ENCODE measurements around the gene NAA60.

DNA sequence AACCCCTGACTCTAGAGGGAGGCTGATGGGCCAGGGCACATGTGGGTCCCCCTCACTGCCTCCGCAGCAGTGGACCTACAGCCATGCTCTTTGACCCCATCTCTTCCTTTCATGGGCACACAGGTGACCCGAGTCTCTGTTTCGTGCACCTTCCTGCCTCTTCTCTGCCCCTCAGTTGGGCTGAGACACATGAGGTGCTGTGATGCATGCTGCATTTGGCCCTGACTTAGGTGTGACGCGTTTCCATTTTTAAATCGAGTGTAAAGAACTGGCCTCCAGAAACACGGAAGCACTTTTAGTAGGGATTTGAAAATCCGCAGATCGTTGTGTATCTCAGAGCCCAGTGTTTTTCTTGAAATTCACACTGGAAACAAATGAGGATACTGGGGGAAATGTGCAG lies 27.2 kb downstream of the NAA60 start:
- TF ChIP-seq POLR2AphosphoS5 (IDR thresholded peaks at IDR 0.05) (no peak), EZH2 (IDR thresholded peaks at IDR 0.05; ENCODE audit: borderline replicate concordance, insufficient read depth, low read length, poor library complexity, severe bottlenecking) (no peak), TAF1 (IDR thresholded peaks at IDR 0.05; ENCODE audit: low read depth) (no peak), RAD21 (conservative IDR thresholded peaks at IDR 0.05) (no peak)
- TF ChIP-seq, protein P1, sequence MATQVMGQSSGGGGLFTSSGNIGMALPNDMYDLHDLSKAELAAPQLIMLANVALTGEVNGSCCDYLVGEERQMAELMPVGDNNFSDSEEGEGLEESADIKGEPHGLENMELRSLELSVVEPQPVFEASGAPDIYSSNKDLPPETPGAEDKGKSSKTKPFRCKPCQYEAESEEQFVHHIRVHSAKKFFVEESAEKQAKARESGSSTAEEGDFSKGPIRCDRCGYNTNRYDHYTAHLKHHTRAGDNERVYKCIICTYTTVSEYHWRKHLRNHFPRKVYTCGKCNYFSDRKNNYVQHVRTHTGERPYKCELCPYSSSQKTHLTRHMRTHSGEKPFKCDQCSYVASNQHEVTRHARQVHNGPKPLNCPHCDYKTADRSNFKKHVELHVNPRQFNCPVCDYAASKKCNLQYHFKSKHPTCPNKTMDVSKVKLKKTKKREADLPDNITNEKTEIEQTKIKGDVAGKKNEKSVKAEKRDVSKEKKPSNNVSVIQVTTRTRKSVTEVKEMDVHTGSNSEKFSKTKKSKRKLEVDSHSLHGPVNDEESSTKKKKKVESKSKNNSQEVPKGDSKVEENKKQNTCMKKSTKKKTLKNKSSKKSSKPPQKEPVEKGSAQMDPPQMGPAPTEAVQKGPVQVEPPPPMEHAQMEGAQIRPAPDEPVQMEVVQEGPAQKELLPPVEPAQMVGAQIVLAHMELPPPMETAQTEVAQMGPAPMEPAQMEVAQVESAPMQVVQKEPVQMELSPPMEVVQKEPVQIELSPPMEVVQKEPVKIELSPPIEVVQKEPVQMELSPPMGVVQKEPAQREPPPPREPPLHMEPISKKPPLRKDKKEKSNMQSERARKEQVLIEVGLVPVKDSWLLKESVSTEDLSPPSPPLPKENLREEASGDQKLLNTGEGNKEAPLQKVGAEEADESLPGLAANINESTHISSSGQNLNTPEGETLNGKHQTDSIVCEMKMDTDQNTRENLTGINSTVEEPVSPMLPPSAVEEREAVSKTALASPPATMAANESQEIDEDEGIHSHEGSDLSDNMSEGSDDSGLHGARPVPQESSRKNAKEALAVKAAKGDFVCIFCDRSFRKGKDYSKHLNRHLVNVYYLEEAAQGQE (IDR thresholded peaks at IDR 0.05; ENCODE audit: borderline replicate concordance), result no peak
- TF ChIP-seq, protein P2, sequence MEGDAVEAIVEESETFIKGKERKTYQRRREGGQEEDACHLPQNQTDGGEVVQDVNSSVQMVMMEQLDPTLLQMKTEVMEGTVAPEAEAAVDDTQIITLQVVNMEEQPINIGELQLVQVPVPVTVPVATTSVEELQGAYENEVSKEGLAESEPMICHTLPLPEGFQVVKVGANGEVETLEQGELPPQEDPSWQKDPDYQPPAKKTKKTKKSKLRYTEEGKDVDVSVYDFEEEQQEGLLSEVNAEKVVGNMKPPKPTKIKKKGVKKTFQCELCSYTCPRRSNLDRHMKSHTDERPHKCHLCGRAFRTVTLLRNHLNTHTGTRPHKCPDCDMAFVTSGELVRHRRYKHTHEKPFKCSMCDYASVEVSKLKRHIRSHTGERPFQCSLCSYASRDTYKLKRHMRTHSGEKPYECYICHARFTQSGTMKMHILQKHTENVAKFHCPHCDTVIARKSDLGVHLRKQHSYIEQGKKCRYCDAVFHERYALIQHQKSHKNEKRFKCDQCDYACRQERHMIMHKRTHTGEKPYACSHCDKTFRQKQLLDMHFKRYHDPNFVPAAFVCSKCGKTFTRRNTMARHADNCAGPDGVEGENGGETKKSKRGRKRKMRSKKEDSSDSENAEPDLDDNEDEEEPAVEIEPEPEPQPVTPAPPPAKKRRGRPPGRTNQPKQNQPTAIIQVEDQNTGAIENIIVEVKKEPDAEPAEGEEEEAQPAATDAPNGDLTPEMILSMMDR (IDR thresholded peaks at IDR 0.05; ENCODE audit: poor library complexity, severe bottlenecking), result no peak

Measured in neural cell (in vitro differentiated cells).